NB4 (cell line): ENCODE measurements around the gene ANO8.

ENCODE experiments used
- DNase-seq: peaks from one replicate; pipeline ENCODE4 v3.0.0; 2010; ENCODE audit warnings: low read depth
- H3K4me3 ChIP-seq: one replicate; pipeline ENCODE4 v1.5.1; 2011; ENCODE audit warnings: mild to moderate bottlenecking, low read depth, low read length, moderate library complexity
- MYC ChIP-seq: IDR thresholded peaks from 2 replicates; pipeline ENCODE4 v1.6.1; 2011; ENCODE audit warnings: low read depth, low read length
- POLR2A ChIP-seq: IDR thresholded peaks from 2 replicates; pipeline ENCODE4 v1.6.1; 2011; ENCODE audit warnings: mild to moderate bottlenecking; ENCODE audit not compliant: insufficient read length; ENCODE audit errors: extremely low read depth
- TF ChIP-seq, protein P1 (sequence below): IDR thresholded peaks from 2 replicates; pipeline ENCODE4 v1.6.1; 2011; ENCODE audit warnings: low read depth, low read length
- TF ChIP-seq, protein P2 (sequence below): IDR thresholded peaks from one replicate; pipeline ENCODE4 v1.5.1; 2012; ENCODE audit warnings: low read depth, low read length

Gene ANO8

GRCh38 chr19:17323300-17323963, 11.2 kb downstream of the ANO8 start:
- TF ChIP-seq MYC (no peak), POLR2A (no peak)
- TF ChIP-seq, protein P1, sequence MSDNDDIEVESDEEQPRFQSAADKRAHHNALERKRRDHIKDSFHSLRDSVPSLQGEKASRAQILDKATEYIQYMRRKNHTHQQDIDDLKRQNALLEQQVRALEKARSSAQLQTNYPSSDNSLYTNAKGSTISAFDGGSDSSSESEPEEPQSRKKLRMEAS = no peak
- TF ChIP-seq, protein P2, sequence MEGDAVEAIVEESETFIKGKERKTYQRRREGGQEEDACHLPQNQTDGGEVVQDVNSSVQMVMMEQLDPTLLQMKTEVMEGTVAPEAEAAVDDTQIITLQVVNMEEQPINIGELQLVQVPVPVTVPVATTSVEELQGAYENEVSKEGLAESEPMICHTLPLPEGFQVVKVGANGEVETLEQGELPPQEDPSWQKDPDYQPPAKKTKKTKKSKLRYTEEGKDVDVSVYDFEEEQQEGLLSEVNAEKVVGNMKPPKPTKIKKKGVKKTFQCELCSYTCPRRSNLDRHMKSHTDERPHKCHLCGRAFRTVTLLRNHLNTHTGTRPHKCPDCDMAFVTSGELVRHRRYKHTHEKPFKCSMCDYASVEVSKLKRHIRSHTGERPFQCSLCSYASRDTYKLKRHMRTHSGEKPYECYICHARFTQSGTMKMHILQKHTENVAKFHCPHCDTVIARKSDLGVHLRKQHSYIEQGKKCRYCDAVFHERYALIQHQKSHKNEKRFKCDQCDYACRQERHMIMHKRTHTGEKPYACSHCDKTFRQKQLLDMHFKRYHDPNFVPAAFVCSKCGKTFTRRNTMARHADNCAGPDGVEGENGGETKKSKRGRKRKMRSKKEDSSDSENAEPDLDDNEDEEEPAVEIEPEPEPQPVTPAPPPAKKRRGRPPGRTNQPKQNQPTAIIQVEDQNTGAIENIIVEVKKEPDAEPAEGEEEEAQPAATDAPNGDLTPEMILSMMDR = no peak
- no peak for DNase-seq
- H3K4me3 ChIP-seq = no peak overlapping the region

GRCh38 chr19:17322854-17323253, 11.8 kb downstream of the ANO8 start:
- no peak for TF ChIP-seq MYC
- TF ChIP-seq POLR2A = no peak
- TF ChIP-seq, protein P1 = no peak
- TF ChIP-seq, protein P2 = no peak
- no peak for DNase-seq
- H3K4me3 ChIP-seq = no peak overlapping the region

DNA sequence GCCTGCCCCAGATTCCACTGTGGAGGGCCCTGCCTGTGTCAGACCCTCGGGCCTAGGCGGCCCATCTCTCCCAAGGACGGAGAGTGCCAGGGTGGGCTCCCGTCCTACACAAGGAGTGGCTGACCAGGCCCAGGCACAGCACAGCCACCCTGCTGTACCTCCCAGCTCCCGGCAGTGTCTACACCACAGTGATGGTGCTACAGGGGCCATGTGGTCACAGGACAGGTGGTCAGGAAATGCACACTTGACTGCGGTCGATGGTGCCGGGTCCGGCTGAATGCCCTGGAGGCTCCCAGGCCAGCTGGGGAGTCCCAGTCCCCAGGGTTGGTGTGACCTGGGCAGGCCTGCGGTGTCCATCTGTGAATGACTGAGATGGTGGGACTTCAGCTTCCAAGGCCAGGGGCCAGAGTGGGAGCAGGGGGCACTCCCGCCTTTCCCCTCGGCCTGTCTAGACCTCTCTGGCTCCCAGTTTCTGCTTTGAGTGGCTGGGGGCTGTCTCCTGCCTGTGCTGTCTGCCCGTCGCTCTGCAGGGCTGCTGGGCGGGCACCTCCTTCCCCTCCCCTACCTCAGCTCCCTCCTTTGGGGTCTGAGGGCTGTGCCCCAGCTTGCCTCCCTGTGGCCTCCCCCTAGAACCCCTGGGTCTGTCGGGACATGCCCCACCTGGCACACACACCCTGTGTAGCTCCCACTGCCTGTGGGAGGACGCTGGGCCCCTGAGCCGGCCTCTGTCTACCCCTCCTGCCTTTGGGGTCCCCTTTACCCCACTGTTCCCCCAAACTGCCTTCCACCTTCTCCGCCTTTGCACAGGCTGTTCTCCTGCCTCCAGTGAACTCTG, 12.8 kb downstream of the ANO8 start:
- DNase-seq = no peak
- H3K4me3 ChIP-seq = no peak overlapping the region
- TF ChIP-seq, protein P2 = no peak

DNA sequence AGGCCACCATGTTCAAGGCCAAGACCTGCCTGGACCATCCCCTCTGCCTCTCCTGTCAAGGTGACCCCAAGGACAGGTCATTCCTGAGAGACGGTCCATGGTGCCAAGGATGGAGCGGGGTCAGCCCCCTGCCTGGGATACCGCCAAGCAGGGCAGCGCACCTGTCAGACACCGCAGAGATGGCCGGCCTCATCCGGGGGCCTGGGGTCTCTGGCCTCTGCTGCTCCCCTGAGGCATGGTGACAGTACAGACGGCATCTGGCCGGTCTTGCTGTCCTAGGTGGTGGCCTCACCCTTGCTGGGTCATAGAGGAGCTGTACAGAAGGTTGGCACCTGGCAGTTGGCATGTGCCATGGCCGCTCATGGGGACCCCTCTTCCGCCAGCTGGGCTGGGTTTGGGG, 14.2 kb downstream of the ANO8 start:
- no peak overlapping the region for H3K4me3 ChIP-seq
- DNase-seq = no peak
- no peak for TF ChIP-seq MYC
- TF ChIP-seq, protein P2 = no peak
- TF ChIP-seq, protein P1 = no peak
- TF ChIP-seq POLR2A = no peak

GRCh38 chr19:17319473-17320238, 15.0 kb downstream of the ANO8 start:
- H3K4me3 ChIP-seq = no peak overlapping the region
- no peak for DNase-seq
- TF ChIP-seq, protein P1 = no peak
- TF ChIP-seq POLR2A = no peak
- no peak for TF ChIP-seq MYC
- TF ChIP-seq, protein P2 = no peak
